NCI-H2227 treated with DMSO at 0.1 percent for 48 hours (cell line): ENCODE data around the gene ATP5ME.
"Not testable (repeated sequence)": the region's sequence is repeated elsewhere in the genome, so short reads cannot be mapped to it uniquely, and the experiment has no call there.

Experiments used
- DNase-seq: peaks from one replicate; lab custom pipeline; 2025; lab: John Stamatoyannopoulos, UW

ATP5ME gene

DNA sequence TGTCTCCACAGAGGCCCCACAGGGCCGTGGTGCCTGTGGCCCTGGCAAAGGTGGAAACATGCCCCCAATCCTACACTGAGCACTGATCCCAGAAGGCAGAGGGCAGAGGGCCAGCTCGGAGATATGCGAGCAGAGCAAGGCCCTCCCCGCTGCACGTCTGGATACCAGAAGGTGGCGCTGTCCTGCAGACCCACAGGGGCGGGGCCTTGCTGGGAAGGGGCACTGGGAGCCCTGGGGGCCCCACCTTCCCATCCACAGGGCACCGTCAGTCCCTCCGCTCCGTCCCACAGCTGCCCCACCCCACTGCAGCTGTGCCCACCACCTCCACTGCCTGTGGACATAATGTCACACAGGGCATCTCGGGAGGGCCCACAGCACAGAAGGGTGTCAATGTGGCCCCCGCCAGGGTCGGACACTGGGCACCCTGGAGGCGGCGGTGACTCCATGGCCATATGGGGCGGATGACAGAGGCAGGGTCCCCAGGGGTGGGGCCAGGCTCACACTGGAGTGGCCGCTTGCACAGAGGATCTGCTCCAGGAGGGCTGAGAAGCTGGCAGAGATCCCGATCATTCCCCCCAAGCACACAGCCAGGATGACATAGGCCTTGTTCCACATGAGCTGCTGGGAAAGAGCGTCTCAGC lies 10.0 kb upstream of the ATP5ME start:
- DNase-seq = no peak

DNA sequence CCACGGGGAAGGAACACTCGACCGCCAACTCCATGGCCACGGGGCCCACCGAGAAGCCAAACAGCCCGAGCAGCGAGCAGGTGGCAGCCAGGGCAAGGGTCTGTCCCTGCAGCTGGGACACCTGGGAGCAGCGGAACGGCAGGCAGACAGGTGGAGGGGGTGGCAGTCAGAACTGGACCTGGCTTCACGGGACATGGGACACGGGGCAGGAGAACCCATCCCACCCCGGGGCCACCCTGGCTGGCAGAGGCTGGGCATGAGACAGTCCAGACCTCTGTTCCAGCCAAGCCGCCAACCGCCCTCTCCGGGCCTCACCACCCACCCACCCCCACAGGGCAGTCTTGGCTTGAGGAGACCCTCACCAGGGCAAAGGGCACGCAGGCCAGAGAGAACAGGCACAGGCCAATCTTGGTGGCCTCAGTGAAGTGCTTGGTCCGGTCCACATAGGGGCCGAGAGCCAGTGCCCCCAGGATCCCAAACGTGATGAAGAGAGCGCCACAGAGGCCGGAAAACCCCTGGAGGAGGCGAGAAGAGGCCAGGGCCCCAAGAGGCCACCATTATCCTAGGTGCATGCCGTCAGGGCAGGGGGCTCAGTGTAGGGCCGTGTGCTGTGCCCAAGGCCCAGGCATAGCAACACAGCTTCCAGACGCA lies 9.3 kb upstream of the ATP5ME start:
- no peak for DNase-seq

DNA sequence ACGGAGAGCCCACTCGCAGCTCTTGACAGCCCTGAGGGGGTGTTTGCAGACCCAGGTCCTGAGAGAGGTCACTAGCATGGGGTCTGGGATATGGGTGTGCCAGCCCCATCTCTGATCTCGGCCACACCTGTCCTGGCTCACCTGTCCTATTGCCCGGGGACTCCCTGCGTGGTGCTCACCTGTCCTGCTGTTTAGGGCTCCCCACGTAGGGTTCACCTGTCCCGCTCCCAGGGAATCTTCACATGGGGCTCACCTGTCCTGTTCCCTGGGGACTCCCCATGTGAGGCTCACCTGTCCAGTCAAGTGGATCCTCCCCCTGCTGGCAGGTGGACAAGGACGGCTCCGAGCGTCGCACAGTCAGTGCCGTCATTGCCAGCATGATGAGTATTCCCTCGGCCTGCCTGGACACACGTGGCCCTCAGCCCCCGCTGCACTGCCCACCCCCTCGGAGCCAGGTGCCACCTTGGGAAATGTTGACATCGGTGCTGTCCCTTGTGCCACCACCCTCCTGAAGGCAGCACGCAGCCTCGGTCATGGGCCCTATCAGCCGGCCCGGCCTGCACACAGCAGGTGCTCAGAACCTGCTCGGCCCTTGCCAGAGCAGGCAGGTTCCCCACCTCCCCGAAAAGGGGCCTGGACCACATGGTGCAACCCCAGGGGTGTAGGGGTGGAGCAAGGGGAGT lies 8.6 kb upstream of the ATP5ME start:
- DNase-seq = no peak

DNA sequence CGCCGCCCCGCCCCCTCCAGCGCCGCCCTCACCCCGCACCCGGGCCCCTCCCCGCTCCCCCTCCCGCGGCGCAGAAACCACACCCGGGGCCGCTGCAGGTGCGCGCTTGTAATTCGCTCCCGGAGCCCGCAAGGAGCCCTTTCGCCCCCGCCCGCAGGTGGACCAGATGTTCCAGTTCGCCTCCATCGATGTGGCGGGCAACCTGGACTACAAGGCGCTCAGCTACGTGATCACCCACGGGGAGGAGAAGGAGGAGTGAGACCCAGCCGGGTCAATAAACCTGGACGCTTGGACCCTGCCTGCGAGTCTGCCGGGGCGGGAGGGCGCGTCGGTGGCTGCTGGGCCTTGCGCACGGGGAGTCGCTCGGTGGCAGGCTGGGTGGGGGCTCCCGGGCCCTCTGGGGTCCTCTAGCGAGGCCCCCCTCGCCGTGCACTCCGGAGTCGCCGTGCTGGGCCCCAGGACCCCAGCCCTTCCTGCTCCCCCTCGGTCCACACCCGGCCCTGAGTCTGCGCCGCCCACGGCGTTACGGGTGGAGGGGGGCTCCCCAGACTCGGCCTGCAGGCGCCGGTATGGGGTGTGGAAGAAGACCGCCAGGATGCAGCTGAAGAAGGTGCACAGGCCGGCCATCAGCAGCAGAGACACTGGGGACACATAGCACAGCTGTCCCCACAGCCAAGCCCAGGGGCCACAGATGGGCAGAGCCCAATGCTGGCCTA lies 7.8 kb upstream of the ATP5ME start:
- peak; percentile 17 for DNase-seq

GRCh38 chr4:680928-681645 lies 7.0 kb upstream of the ATP5ME start:
- DNase-seq = peak; percentile 5

GRCh38 chr4:680551-680927 lies 6.5 kb upstream of the ATP5ME start:
- DNase-seq = no peak

DNA sequence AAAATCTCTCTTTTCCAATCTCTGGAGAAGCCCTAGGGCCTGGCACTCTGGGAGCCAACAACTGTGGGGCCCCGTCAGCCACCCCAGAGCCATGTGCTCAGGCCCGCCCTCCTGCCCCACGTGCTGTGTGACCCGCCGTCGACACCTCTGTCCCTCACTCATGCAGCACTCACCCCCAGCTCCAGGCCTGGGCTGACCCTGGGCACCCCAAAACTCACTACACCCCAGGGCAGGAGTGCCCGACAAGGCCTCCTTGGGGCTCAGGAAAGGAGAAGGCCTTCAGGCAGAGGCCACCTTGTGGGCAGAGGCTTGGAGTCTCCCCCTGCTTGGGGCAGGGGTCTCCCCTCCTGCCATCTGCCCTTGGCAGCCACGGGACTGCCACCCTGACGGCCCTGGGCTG lies 6.0 kb upstream of the ATP5ME start:
- no peak for DNase-seq

DNA sequence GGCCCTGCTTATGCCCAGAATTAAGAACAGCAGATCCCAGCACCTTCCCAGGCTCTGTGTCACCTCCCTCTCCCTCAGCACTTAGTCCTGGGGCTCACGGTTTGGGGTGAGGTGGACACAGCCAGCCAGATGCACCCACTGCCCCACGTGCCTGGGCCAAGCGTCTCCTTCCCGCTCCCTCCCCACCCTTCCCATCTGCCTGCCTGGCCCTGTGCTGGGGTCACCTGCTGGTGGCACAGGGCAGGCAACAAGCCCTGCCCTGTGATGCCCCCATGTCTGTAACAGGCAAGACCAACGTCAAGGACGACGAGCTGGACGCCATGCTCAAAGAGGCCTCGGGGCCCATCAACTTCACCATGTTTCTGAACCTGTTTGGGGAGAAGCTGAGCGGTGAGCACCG lies 5.6 kb upstream of the ATP5ME start:
- DNase-seq = no peak

DNA sequence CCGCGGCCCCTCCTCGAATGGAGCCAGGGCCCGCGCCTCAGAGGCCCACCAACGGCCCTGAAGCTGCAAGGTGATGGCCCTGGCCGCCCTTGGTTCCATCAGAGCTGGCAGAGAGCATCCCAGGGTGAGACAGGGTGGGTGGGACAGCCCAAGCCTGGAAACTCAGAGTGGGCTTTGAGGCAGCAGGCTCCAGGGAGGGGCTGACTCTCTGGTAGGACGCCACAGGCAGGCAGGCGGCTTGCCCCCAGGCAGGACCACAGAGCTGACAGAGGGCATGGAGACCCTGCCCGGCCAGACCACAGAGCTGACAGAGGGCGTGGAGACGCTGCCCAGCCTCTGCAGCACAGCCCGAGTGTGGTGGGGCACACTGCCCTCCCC lies 5.0 kb upstream of the ATP5ME start:
- DNase-seq = no peak

DNA sequence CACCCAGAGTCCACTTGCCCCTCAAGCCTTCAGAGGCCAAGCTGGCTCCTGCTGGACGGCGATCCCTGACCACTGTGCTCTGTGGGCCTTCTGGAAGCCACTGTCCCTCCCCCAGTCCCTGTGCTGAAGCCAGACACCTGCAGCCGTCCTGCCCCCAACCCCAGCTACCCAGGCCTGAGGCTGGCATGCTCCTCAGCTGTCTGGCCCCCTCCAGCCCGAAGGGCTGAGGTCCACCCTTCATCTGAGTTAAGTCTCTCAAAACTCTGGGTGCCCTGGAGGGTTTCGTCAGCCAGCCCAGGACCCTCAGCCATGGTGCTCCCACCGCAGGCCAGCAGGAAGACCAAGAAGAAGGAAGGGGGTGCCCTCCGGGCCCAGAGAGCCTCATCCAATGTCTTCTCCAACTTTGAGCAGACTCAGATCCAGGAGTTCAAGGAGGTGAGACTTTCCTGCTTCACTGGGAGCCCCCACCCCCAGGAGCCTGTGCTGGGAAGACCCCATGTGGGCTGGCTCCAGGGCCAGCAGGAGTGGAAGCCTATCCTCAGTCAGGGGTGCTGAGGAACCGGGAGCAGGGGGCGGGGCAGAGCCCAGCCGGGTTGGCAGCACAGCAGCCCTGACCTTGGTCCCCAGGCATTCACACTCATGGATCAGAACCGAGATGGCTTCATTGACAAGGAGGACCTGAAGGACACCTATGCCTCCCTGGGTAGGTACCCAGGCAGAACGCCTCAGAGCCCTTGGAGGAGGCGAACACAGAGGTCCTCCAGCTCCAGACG lies 4.4 kb upstream of the ATP5ME start:
- no peak for DNase-seq

DNA sequence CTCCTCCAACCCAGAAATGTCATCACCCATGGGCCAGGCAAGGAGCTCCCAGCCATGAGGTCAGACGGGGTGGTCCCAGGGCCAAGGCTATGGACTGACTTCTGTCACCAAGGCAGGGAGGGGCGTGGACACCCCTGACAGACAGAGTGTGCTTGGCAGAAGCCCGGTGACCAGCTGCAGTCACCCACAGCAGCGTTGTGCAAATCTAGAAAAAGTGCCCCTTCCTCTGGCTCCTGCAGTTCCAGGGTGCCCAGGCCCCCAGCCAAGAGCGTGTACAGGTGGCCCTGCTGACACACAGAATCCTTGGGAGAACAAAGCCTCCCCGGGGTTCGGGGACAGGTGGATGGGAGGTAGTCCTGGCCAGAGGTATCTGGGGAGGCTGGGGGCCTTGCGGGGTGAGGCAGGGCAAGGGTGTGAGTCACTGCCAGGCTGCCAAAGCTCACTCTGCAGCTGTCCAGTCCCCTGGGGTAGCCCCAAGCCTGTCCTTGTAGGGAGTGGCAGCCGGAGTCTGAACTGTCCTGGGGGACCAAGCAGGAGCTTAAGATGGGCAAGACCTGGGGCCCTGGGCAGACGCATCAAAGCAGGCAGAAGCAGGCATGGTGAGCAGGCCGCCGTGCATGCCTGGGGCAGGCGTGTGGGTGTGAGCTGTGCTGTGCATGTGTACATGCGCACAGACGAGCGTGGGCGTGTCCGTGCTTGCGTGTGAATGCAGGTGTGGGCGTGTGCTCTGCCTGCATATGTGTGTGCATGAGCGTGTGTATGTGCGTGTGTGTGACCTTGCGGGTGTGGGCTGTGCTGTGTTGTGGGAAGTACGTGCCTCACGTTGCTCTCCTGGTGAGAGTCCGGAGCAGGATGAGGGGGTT lies 3.6 kb upstream of the ATP5ME start:
- no peak for DNase-seq

- no peak for DNase-seq
These were observed 2.8 kb upstream of the ATP5ME start for GRCh38 chr4:676871-677235.

DNA sequence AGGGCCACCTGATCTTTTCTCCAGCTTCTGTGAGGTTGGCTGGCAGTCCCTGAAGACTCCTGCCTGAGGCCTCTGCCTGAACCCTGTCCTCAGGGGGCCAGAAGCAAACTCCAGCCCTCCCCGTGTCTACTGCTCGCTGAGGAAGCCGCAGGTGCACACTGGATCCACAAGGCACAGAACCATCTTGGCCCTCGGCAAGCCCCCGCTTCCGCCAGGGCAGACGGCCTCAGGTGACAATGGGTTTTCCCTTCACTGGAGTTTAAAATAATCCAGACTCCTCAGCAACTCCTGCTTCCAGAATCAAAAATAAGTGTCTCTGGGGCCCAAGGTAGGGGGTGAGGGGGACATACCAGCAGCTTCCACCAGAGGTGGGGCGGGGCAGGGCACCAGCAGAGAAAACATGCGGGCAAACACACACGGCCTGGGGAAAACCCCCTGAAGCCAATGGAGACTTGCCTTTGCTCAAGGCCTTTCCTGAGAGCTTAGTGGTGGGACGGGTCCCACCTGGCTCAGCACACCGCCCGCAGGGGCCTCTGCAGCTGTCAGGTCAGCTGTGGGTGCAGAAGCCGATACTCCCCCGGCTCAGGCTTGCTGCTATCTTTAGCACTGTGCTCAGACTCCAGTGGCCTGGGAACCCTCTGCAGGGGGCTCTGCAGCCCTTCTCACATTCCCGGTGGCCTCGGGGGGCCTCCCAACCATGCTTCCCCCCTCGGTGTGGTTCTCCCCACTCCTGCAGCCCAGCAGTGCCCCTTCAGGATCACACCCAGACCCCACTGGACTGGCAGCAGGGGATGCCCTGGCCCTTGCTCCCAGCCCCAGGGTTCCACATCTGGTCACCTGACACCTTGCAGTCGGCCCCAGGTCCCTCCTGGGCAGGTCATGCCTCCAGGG lies 2.1 kb upstream of the ATP5ME start:
- DNase-seq = no peak

- no peak for DNase-seq
These were observed 1.2 kb upstream of the ATP5ME start for GRCh38 chr4:675036-675882.

- DNase-seq = no peak
These were observed 556 bp downstream of the ATP5ME start for GRCh38 chr4:673349-674091.

- no peak for DNase-seq
These were observed 2.3 kb downstream of the ATP5ME start for GRCh38 chr4:671769-672168.

DNA sequence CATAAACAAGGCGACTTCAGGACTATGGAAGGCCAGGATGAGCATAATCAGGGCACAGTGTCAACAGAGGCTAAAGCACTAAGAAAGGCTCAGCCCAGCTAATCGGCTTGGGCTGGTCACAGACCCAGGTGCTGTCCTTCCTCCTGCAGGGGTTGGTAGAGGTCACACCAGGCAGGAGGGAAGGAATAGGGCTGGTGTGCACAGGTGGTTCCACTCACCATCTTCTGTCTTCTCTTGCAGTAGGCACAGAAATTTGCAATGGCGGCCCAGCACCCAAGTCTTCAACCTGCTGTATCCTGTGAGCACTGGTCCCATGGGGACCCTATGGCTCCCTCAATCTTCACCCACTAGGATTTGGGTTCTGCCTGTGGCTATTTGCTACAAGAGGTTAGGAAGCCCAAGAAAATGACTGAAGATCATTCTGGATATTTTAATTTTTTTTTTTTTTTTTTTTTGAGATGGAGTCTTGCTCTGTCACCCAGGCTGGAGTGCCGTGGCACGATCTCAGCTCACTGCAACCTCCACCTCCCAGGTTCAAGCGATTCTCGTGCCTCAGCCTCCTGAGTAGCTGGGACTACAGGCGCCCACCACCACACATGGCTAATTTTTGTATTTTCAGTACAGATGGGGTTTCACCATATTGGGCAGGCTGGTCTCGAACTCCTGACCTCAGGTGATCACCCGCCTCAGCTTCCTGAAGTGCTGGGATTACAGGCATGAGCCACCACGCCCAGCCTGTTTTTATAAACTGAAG lies 4.1 kb downstream of the ATP5ME start:
- not testable (repeated sequence) for DNase-seq
